Mucosa of descending colon (tissue), 3 donors: ENCODE results near the gene SLC2A2. TPM values are rescaled to one million over a fixed set of nuclear protein-coding genes. Genes with fewer than 3 reads are reported as not detected.

Experiments used
- ATAC-seq: fragments of 200-7000 bp; cut with Tn5 transposase; one replicate; pipeline ENCODE4 v1.9.1; 2020; ENCODE audit warnings: mild to moderate bottlenecking, moderate library complexity
- DNase-seq, 3 donors: peaks; one replicate each; pipeline ENCODE4 v3.0.0-alpha.2; 2020
- H3K36me3 ChIP-seq: fragments of 200-600 bp; one replicate; pipeline ENCODE4 v1.8.0; 2021; ENCODE audit warnings: low read depth, mild to moderate bottlenecking
- H3K4me1 ChIP-seq: fragments of 200-600 bp; one replicate; pipeline ENCODE4 v1.8.0; 2021; ENCODE audit warnings: low read depth, mild to moderate bottlenecking
- H3K4me3 ChIP-seq: fragments of 200-600 bp; one replicate; pipeline ENCODE4 v1.8.0; 2021; ENCODE audit warnings: mild to moderate bottlenecking
- H3K9me3 ChIP-seq: fragments of 200-600 bp; one replicate; pipeline ENCODE4 v1.8.0; 2021; ENCODE audit warnings: mild to moderate bottlenecking
- CTCF ChIP-seq: fragments of 200-600 bp; IDR thresholded peaks from one replicate; pipeline ENCODE4 v1.8.0; 2022; ENCODE audit warnings: antibody characterized with exemption, mild to moderate bottlenecking
- intact Hi-C, 2 donors: fragments of 100-400 bp; cut with DNase I in 1 of 2; cut with micrococcal nuclease in 1 of 2; formaldehyde crosslinking; loops; one replicate each; pipeline versions ENCODE4 v1.11.0 to v1.11.1; 2022; cut with DNase I, micrococcal nuclease
- total RNA-seq, 3 donors: library from RNA; stranded (reverse); fragmentation: NEBNext Ultra II Directional in 2 of 3; extraction: Animal tissue kit (Norgen Biotek cat#: 25700) in 2 of 3; gene quantifications; one replicate each; pipeline versions ENCODE4 v1.2.1 to v1.2.4, GENCODE V29; 2021 to 2023
- donor health status: DM: no; HTN: no; CAD: no; lungs with moderate emphysema.
- donor health status: DM: no; HTN: no; CAD: no.
- donor health status: DM: no; HTN: yes; CAD: no.

Gene SLC2A2
- total RNA-seq, 3 donors from 2014 or later = not detected

GRCh38 chr3:171057072-171057471 lies 30.6 kb upstream of the SLC2A2 start:
- DNase-seq (no peak), ATAC-seq (no peak)
- intact Hi-C loops = no loop called here
- Histone ChIP-seq H3K36me3 (no peaks in the 10 kb centered on the region), H3K4me3 (no peak overlapping the region), H3K4me1 (no peaks in the 10 kb centered on the region), H3K9me3 (no peaks in the 10 kb centered on the region)
- no peak for TF ChIP-seq CTCF

- no peak for TF ChIP-seq CTCF
- Histone ChIP-seq H3K9me3 (no peaks in the 10 kb centered on the region), H3K4me3 (no peak overlapping the region), H3K36me3 (no peaks in the 10 kb centered on the region), H3K4me1 (no peaks in the 10 kb centered on the region)
- DNase-seq (no peak), ATAC-seq (no peak)
- intact Hi-C loops = no loop called here
Observed at GRCh38 chr3:171056528-171056927, 30.0 kb upstream of the SLC2A2 start.

GRCh38 chr3:171055336-171056178 lies 29.0 kb upstream of the SLC2A2 start:
- Histone ChIP-seq H3K9me3 (no peaks in the 10 kb centered on the region), H3K4me3 (no peak overlapping the region), H3K4me1 (no peaks in the 10 kb centered on the region), H3K36me3 (no peaks in the 10 kb centered on the region)
- DNase-seq = no peak
- TF ChIP-seq CTCF = no peak
- intact Hi-C loops = no loop called here
- ATAC-seq = no peak

GRCh38 chr3:171054921-171055320 lies 28.4 kb upstream of the SLC2A2 start:
- intact Hi-C loops = no loop called here
- Histone ChIP-seq H3K4me1 (no peaks in the 10 kb centered on the region), H3K4me3 (no peak overlapping the region), H3K36me3 (no peaks in the 10 kb centered on the region), H3K9me3 (no peaks in the 10 kb centered on the region)
- TF ChIP-seq CTCF = no peak
- DNase-seq = no peak
- ATAC-seq = no peak

- no peak for TF ChIP-seq CTCF
- Histone ChIP-seq H3K9me3 (no peaks in the 10 kb centered on the region), H3K4me3 (no peak overlapping the region), H3K4me1 (no peaks in the 10 kb centered on the region), H3K36me3 (no peaks in the 10 kb centered on the region)
- DNase-seq (no peak), ATAC-seq (no peak)
- intact Hi-C loops = no loop called here
Observed at GRCh38 chr3:171054231-171054630, 27.7 kb upstream of the SLC2A2 start.
